ENCODE measurements around the gene BCAR3.
"Not testable (repeated sequence)": the region's sequence is repeated elsewhere in the genome, so short reads cannot be mapped to it uniquely, and the experiment has no call there.

BCAR3 gene

GRCh38 chr1:93707956-93708355 is 26.3 kb upstream of the BCAR3 start:
- no peak for DNase-seq

GRCh38 chr1:93705892-93706500 is 24.4 kb upstream of the BCAR3 start:
- DNase-seq, result no peak

- peak in 2 of 58 donors; percentile 10 to 31 for DNase-seq
Observed at GRCh38 chr1:93704052-93704451, 22.4 kb upstream of the BCAR3 start.

- no peak for DNase-seq
Observed at GRCh38 chr1:93703643-93704042, 22.0 kb upstream of the BCAR3 start.

- no peak for DNase-seq
Observed at GRCh38 chr1:93702828-93703183, 21.2 kb upstream of the BCAR3 start.

- no peak for DNase-seq
Observed at GRCh38 chr1:93702111-93702827, 20.6 kb upstream of the BCAR3 start.

- DNase-seq, result no peak
Observed at GRCh38 chr1:93701629-93702028, 20.0 kb upstream of the BCAR3 start.

- no peak for DNase-seq
Observed at GRCh38 chr1:93700532-93701469, 19.2 kb upstream of the BCAR3 start.

GRCh38 chr1:93699503-93700168 is 18.0 kb upstream of the BCAR3 start:
- DNase-seq, result no peak

GRCh38 chr1:93699049-93699384 is 17.4 kb upstream of the BCAR3 start:
- DNase-seq, result no peak

GRCh38 chr1:93698329-93699048 is 16.9 kb upstream of the BCAR3 start:
- DNase-seq, result no peak

- not testable (repeated sequence) for DNase-seq
Observed at GRCh38 chr1:93697566-93697965, 15.9 kb upstream of the BCAR3 start.

- no peak for DNase-seq
Observed at GRCh38 chr1:93695411-93696005, 13.9 kb upstream of the BCAR3 start.

- DNase-seq, result no peak
Observed at GRCh38 chr1:93694819-93695218, 13.2 kb upstream of the BCAR3 start.

- no peak for DNase-seq
Observed at GRCh38 chr1:93694039-93694438, 12.4 kb upstream of the BCAR3 start.

- no peak for DNase-seq
Observed at GRCh38 chr1:93692983-93693591, 11.4 kb upstream of the BCAR3 start.

- no peak for DNase-seq
Observed at GRCh38 chr1:93692451-93692861, 10.8 kb upstream of the BCAR3 start.

- no peak for DNase-seq
Observed at GRCh38 chr1:93692026-93692425, 10.4 kb upstream of the BCAR3 start.

GRCh38 chr1:93690921-93691789 is 9.5 kb upstream of the BCAR3 start:
- DNase-seq, result no peak
